BE2C (cell line): Measurements from ENCODE around the gene DACT3.

Experiments
- DNase-seq: peaks from one replicate; pipeline ENCODE4 v3.0.0-alpha.2; 2020
- H3K27me3 ChIP-seq: fragments of 250-450 bp; sonication (Bioruptor Pico); 2 replicates; pipeline ENCODE4 v1.5.1; 2020; ENCODE audit warnings: mild to moderate bottlenecking
- H3K36me3 ChIP-seq: fragments of 250-450 bp; sonication (Bioruptor Pico); 2 replicates; pipeline ENCODE4 v1.5.1; 2020; ENCODE audit warnings: mild to moderate bottlenecking
- H3K4me1 ChIP-seq: fragments of 250-450 bp; sonication (Bioruptor Pico); 2 replicates; pipeline ENCODE4 v1.5.1; 2020
- H3K4me3 ChIP-seq: 2 replicates; pipeline ENCODE4 v1.5.1; 2011; ENCODE audit warnings: low read depth, low read length
- H3K9me3 ChIP-seq: fragments of 250-450 bp; sonication (Bioruptor Pico); 2 replicates; pipeline ENCODE4 v1.5.1; 2020
- CTCF ChIP-seq: IDR thresholded peaks from 2 replicates; pipeline ENCODE4 v1.5.1; 2012; ENCODE audit warnings: mild to moderate bottlenecking, low read depth, low read length

Gene DACT3

DNA sequence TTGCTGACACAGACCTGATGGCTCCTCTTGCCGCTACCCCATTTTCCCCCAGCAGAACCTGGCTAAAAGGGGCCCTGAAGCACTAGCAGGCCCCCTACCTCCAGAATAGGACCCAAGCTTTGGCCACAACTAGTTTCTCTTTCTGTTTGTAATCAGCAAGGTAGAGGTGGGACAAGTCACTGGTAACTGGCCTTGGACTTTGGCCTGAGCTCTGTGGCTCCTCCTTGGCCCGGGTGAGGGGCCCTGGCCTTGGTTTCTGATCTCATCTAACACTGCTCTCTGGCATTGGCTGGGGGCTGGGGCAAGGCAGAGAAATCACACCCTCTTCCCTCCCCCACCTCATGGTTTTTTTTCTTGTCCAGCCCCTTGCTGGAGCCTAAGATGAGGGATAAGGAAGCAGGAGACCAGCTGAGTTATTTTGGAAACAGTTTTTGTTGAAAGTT, 57.8 kb downstream of the DACT3 start:
- H3K27me3 ChIP-seq, result no peaks in the 10 kb centered on the region
- H3K4me3 ChIP-seq, result peak overlapping the region; percentile 100
- no peak for TF ChIP-seq CTCF
- H3K9me3 ChIP-seq, result no peaks in the 10 kb centered on the region
- no peaks in the 10 kb centered on the region; the same call in 1 of the 2 replicates for H3K4me1 ChIP-seq
- DNase-seq, result no peak
- H3K36me3 ChIP-seq, result peaks cover 34% of the 10 kb centered on the region

GRCh38 chr19:46602392-46603194, 58.4 kb downstream of the DACT3 start:
- Histone ChIP-seq H3K36me3 (peaks cover 28% of the 10 kb centered on the region), H3K9me3 (no peaks in the 10 kb centered on the region), H3K4me3 (peak overlapping the region; percentile 100), H3K27me3 (no peaks in the 10 kb centered on the region), H3K4me1 (no peaks in the 10 kb centered on the region; the same call in 1 of the 2 replicates)
- DNase-seq, result peak; percentile 49
- no peak for TF ChIP-seq CTCF

DNA sequence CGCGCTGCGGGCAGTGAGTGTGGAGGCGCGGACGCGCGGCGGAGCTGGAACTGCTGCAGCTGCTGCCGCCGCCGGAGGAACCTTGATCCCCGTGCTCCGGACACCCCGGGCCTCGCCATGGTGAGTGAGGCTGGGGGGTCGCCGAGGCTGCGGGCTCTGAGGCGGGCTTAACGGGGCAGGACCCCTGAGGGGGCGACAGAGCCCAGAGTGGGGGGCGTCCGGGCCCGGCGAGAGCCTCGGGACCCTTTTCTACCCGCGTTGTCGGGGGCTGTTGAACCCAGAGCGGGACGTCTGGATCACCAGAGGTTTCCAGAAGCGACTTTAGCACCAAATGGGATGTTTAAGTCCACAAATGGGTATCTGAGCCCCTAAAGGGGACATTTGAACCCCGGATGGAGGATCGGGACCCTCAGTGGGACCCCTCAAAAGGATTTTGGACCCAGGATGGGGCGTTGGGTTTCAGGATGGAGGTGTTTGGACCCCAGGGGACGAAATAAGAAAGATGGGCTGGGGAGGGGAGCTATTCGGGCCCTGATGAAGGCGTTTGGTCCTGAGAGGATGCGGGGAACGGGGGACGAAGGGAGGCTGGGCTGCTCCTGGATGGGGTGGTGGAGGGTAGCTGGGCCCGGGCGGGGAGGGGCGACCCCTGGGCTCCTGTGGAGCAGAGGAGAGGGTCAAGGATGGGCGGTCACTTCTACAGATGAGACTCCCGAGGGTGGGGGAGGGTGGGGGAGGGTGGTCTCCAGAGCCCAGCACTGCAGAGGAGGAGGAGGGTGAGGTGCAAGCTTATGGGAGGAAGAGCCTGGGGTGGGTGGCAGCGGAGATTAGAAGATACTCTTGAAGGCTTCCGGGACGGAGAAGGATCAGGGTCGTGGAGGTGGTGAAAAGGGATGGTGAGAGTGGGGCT, 59.4 kb downstream of the DACT3 start, which contains the start of gene CALM3:
TSS of gene CALM3 (plus strand) at position 13 of the 907 bp plus-strand sequence. CDS start at position 118, 105 bp downstream.
- H3K4me1 ChIP-seq, result no peaks in the 10 kb centered on the region; the same call in 1 of the 2 replicates
- no peaks in the 10 kb centered on the region for H3K9me3 ChIP-seq
- no peak for DNase-seq
- H3K27me3 ChIP-seq, result no peaks in the 10 kb centered on the region
- peak within 1 kb of the TSS; percentile 100 for H3K4me3 ChIP-seq
- H3K36me3 ChIP-seq, result peaks cover 17% of the 10 kb centered on the region
- TF ChIP-seq CTCF, result no peak

GRCh38 chr19:46600384-46601317, 60.3 kb downstream of the DACT3 start:
- Histone ChIP-seq H3K27me3 (no peaks in the 10 kb centered on the region), H3K36me3 (peaks cover 8% of the 10 kb centered on the region), H3K4me3 (peak overlapping the region; percentile 100), H3K9me3 (no peaks in the 10 kb centered on the region), H3K4me1 (no peaks in the 10 kb centered on the region; the same call in 1 of the 2 replicates)
- peak; percentile 94 for DNase-seq
- no peak for TF ChIP-seq CTCF

GRCh38 chr19:46599716-46600373, 61.1 kb downstream of the DACT3 start:
- Histone ChIP-seq H3K27me3 (no peaks in the 10 kb centered on the region), H3K4me3 (peak overlapping the region; percentile 72), H3K9me3 (no peaks in the 10 kb centered on the region), H3K4me1 (no peaks in the 10 kb centered on the region; the same call in 1 of the 2 replicates), H3K36me3 (peaks cover under 1% of the 10 kb centered on the region; the same call in 1 of the 2 replicates)
- DNase-seq, result no peak
- TF ChIP-seq CTCF, result no peak
